RWPE1 (cell line): ENCODE data around the gene PHLPP1.

Experiments
- CTCF ChIA-PET: fragments of 350-600 bp; sonication (Branson Sonifier 250); formaldehyde crosslinking; extraction: SDS; loops from one replicate; lab custom pipeline; 2021; lab: Yijun Ruan, JAX
- POLR2A ChIA-PET: fragments of 400-600 bp; formaldehyde crosslinking; extraction: SDS; loops from one replicate; lab custom pipeline; 2020; ENCODE audit warnings: antibody characterized with exemption; ENCODE audit not compliant: low non-redundant PET; lab: Yijun Ruan, JAX
- DNase-seq: peaks from one replicate; pipeline ENCODE4 v3.0.0; 2012; ENCODE audit warnings: low spot score
- H3K27ac ChIP-seq: fragments of 450-650 bp; 2 replicates; pipeline ENCODE4 v1.5.1; 2017
- TF ChIP-seq, protein P1 (sequence below): fragments of 450-650 bp; conservative IDR thresholded peaks from 2 replicates; pipeline ENCODE4 v1.5.1; 2017; ENCODE audit warnings: low read depth, mild to moderate bottlenecking

The PHLPP1 gene

GRCh38 chr18:62944454-62944853 lies 229.1 kb downstream of the PHLPP1 start:
- CTCF ChIA-PET, result interaction anchor here (0.5 kb wide), 1 partner anchor 695 kb away, joined by 3 read pairs; no protein-coding TSS in a partner anchor
- TF ChIP-seq, protein P1, sequence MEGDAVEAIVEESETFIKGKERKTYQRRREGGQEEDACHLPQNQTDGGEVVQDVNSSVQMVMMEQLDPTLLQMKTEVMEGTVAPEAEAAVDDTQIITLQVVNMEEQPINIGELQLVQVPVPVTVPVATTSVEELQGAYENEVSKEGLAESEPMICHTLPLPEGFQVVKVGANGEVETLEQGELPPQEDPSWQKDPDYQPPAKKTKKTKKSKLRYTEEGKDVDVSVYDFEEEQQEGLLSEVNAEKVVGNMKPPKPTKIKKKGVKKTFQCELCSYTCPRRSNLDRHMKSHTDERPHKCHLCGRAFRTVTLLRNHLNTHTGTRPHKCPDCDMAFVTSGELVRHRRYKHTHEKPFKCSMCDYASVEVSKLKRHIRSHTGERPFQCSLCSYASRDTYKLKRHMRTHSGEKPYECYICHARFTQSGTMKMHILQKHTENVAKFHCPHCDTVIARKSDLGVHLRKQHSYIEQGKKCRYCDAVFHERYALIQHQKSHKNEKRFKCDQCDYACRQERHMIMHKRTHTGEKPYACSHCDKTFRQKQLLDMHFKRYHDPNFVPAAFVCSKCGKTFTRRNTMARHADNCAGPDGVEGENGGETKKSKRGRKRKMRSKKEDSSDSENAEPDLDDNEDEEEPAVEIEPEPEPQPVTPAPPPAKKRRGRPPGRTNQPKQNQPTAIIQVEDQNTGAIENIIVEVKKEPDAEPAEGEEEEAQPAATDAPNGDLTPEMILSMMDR, result no peak
- DNase-seq, result no peak
- POLR2A ChIA-PET, result no interaction called here
- H3K27ac ChIP-seq, result no peak overlapping the region

DNA sequence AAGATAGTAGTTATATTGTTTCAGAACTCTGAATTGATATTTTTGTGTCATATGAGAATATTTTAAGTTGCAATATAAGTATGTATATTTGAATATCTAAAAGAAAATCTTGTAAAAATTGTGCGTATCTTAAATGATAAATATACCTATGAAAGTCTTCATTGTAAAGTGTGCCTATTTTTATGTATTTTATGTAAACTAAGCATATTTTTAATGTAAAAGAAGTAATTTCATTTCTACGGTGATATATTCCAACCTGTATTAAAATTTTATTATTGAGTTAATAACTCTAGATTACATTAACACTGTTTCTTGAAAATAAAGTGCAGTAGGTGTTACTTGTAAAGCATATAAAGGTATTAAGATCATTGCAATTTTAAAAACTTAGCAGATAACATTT lies 233.4 kb downstream of the PHLPP1 start:
- DNase-seq, result no peak
- TF ChIP-seq, protein P1, result no peak
- ChIA-PET CTCF (interaction anchor here (0.6 kb wide), 1 partner anchor 68 kb away, joined by 4 read pairs; no protein-coding TSS in a partner anchor), POLR2A (no interaction called here)
- H3K27ac ChIP-seq, result no peak overlapping the region

- DNase-seq, result no peak
- H3K27ac ChIP-seq, result no peak overlapping the region
- ChIA-PET CTCF (interaction anchor here (0.6 kb wide), 1 partner anchor 11 kb away, joined by 3 read pairs; no protein-coding TSS in a partner anchor), POLR2A (no interaction called here)
- TF ChIP-seq, protein P1, result no peak
Observed at GRCh38 chr18:62950246-62950645, 234.9 kb downstream of the PHLPP1 start.

- POLR2A ChIA-PET, result no interaction called here
- CTCF ChIA-PET, result interaction anchor here (1.0 kb wide), 1 partner anchor 366 kb away, joined by 4 read pairs; no protein-coding TSS in a partner anchor
- H3K27ac ChIP-seq, result no peak overlapping the region
- TF ChIP-seq, protein P1, result no peak
- DNase-seq, result no peak
Observed at GRCh38 chr18:62952807-62953206, 237.5 kb downstream of the PHLPP1 start.

- POLR2A ChIA-PET, result no interaction called here
- CTCF ChIA-PET, result interaction anchor here (1.0 kb wide), 1 partner anchor 367 kb away, joined by 4 read pairs; no protein-coding TSS in a partner anchor
- H3K27ac ChIP-seq, result no peak overlapping the region
- TF ChIP-seq, protein P1, result no peak
- no peak for DNase-seq
Observed at GRCh38 chr18:62953663-62954062, 238.3 kb downstream of the PHLPP1 start.

DNA sequence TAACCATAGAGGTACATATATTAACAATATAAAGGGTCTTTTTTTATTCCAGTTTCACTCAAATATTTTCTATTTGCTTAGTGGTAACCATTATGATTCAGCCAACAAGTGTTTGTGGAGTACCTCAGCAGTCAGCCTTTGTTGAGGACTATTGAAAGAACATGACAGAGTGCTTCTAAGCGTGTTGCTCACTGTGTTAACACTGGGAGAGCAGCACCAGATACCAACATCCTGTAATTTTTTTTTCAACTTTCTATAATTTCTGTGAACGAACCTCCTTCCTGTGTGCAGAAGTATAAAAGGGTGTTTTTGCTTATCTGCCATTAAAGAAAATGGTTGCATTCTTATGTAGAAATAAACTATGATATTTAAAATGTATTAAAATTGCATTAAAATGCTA lies 239.0 kb downstream of the PHLPP1 start:
- TF ChIP-seq, protein P1, result no peak
- POLR2A ChIA-PET, result no interaction called here
- CTCF ChIA-PET, result no interaction called here
- DNase-seq, result peak; percentile 7
- H3K27ac ChIP-seq, result no peak overlapping the region
